Measurements from ENCODE around the gene B4GALNT2.

GRCh38 chr17:49112936-49113335 lies 19.6 kb upstream of the B4GALNT2 start:
- TF ChIP-seq EZH2phosphoT487 (IDR thresholded peaks at IDR 0.05; ENCODE audit: insufficient read depth, low read depth) (no peak), EZH2 (IDR thresholded peaks at IDR 0.05; ENCODE audit: insufficient read depth, poor library complexity, severe bottlenecking) (no peak)
